Left lobe of liver (tissue), 2 donors: ENCODE measurements around the gene ETV6. TPM values are rescaled to one million over a fixed set of nuclear protein-coding genes. Genes with fewer than 3 reads are reported as not detected.
A peak's percentile ranks its signal among the peaks of the same experiment; 100 is the strongest.

Source experiments
- ATAC-seq: fragments of 200-7000 bp; cut with Tn5 transposase; one replicate; pipeline ENCODE4 v1.9.1; 2020; ENCODE audit warnings: mild to moderate bottlenecking, moderate library complexity
- DNase-seq: peaks from one replicate; pipeline ENCODE4 v3.0.0-alpha.2; 2020; ENCODE audit warnings: low spot score
- total RNA-seq: library from RNA; stranded (reverse); gene quantifications from one replicate; pipeline ENCODE4 v1.2.1, GENCODE V29; 2021
- donor health status: DM: no; HTN: no; CAD: no; lungs with moderate emphysema.
- donor health status: DM: no; HTN: yes; CAD: no.

Gene ETV6
- total RNA-seq, 1 donor from 2014 or later: 10.8 TPM

DNA sequence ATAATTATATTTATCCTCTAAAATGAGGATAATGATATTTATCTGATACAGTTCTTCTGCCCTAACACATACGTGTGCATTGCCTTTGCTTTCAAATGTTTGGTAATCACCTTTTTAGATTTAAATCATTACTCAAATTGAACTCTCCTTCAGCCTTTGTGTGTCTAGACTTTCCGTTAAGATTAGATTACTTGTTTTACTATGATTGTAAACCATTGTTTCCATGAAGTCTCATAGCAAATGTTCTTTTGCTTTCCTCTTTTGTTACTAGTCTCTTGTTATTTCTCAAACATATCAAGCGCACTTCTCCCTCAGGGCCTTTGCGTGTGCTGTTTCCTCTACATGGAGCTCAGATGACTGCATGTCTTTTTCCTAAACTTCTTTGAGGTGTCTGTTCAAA, 63.7 kb downstream of the ETV6 start:
- ATAC-seq: no peak
- DNase-seq: no peak

DNA sequence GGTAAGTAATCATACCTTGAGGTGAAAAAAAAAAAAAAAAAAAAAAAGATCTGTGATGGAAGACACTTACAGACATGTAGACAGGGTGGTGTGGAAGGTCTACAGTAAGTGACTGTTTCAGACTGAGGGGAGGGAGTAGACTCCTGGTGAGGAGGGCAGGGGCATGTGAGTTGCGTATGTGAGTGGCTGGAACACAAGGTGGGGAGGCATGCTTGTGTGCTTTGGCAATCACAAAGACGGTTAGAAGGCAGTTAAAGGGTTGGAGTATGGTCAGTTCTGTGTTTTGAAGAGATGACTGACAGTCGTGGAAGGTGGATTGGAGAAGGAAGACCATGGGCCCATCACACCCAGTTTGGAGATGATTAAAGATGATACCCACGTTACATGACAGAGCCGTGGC, 65.2 kb downstream of the ETV6 start:
- ATAC-seq: no peak
- DNase-seq: no peak

DNA sequence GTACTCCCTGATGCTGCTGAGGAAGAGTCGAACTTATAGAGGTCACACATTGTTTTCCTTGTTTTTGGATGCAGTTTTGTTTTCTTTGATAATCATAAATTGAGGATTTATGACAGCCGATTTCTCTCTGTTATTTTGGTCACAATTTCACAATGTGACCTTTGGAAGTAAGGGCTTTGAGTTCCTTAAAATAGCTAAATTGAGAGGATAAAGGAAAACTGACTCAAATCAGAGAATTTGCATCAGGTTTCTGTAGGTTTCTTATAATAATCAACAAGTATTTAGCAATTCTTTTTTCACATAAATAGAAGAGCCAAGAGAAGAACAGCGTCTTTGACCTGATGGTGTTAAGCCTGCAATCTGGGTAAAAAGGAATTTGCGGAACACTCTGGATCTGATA, 66.1 kb downstream of the ETV6 start:
- ATAC-seq (no peak), DNase-seq (no peak)

GRCh38 chr12:11716794-11717518, 67.5 kb downstream of the ETV6 start:
- DNase-seq: no peak
- peak; percentile 50 for ATAC-seq

DNA sequence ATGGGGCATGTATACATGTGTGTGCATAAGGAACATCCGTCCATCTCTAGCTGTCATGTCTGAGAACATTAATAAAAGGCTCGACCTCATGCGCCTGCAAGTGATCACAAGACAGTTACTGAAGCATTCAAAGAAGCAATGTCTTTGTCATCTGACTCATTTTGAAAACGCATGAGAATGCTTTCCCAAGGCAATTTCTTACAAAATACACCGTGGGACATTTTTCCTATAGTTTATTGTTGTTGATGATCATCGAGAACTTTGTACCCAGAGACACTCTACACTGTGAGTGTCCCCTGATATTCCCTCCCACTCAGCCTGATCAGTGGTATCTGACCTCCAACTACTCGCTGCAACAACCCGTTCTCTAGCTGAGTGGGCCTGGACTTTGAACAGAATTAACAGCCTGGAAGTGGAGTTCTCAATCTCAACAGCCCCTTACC, 68.1 kb downstream of the ETV6 start:
- DNase-seq (no peak), ATAC-seq (peak; percentile 73)

- ATAC-seq (no peak), DNase-seq (no peak)
Measured at GRCh38 chr12:11718105-11718504, 68.6 kb downstream of the ETV6 start.

- no peak for ATAC-seq
- no peak for DNase-seq
Measured at GRCh38 chr12:11718768-11719253, 69.3 kb downstream of the ETV6 start.

DNA sequence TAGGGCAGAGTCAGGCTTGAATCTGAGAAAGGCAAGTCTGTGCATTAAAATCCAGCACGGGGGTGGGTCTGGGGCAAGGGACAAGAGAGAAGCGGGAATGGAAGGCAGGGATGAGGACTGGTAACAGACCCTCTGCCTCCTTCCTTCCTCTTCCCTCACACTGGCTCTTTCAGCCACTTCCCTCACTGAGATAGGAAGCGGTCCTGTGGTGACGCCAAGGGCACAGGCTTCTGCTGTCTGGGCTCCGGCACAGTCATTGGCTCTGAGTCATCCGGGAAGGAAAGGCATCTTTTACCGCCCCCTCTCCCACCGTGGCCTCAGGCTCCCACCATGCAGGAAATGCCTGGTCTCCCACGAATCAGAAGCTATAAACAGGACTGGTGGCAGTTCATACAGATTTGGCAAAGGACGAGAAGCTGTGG, 70.2 kb downstream of the ETV6 start:
- DNase-seq: no peak
- ATAC-seq: peak; percentile 53

DNA sequence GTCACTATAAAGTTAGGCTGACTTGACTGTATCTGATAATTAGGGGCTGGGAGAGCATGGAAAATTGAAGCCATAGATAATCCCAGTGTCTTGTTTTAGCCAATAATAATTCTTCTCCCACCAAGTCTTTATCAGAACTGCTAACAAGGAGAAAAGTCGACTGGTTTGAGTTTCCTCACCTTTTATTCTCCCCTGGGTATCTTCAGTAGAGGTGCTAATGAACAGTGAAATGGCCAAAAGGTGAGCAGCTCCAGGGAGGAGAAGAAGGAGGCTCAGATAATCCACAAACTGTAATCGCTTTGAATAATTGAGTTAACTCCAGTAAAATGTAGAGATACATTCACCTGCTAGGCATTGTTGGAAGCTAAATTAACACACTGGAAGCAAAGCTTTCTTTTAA, 72.6 kb downstream of the ETV6 start:
- ATAC-seq (no peak), DNase-seq (no peak)

DNA sequence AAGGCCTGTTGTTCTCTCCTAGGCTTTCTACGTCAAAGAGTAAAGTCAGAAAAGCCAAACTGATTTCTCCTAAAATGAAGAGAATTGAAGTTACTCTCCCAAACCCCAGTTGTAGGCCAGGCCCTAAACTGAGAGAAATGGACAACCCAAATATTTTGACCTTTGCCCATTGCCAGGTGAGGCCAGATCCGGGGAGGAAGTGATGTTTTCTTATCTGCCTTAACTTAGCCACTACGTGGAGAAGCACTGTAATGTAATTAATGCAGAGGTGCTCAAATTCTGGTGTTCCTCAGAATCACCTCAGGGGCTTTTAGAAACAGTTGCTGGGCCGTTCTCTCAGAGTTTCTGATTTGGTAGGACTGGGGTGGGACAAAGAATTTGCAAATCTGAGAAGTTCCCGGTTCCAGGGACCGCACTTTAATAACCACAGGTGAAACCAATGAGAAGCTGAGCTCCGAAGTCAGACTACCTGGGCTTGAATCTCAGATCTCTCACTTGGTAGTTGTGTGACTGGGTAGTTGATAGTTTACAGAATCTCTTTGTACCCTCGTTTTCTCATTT, 73.2 kb downstream of the ETV6 start:
- DNase-seq (no peak), ATAC-seq (no peak)

- no peak for ATAC-seq
- no peak for DNase-seq
Measured at GRCh38 chr12:11723993-11724392, 74.5 kb downstream of the ETV6 start.

DNA sequence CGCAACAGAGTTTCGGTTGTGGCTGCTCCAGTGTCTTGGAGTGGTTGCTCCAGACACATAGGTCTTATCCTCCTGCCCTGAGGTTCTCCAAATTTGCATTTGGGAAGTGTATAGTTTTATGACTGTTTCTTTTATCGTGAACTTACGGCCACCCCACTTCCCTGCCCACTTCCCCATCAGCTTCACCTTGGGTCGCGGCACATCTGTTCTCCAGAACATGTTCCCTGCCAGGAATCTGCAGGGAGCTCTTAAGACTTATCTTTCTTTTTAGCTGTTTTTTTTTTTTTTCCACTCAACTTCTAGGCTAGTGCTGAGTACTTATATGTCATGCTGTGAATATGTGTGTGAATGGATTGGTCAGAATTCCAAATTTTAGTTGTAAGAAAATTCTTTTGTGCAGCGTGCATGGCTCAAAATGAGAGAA, 75.4 kb downstream of the ETV6 start:
- DNase-seq (no peak), ATAC-seq (peak; percentile 17)

DNA sequence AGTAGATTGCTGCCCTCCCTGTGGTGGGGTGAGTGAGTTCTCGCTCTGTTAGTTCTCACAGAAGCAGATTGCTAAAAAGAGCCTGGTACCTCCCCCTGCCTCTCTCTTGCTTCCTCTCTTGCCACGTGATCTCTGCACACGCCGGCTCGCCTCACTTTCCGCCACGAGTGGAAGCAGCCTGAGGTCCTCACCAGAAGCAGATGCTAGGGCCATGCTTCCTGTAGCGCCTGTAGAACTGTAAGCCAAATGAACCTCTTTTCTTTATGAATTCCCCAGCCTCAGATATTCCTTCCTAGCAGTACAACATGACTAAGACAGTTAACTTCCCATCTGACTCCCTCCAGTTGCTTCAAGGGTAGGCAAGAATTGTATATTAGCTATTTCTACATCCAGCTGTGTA, 76.2 kb downstream of the ETV6 start:
- DNase-seq: no peak
- ATAC-seq: no peak

DNA sequence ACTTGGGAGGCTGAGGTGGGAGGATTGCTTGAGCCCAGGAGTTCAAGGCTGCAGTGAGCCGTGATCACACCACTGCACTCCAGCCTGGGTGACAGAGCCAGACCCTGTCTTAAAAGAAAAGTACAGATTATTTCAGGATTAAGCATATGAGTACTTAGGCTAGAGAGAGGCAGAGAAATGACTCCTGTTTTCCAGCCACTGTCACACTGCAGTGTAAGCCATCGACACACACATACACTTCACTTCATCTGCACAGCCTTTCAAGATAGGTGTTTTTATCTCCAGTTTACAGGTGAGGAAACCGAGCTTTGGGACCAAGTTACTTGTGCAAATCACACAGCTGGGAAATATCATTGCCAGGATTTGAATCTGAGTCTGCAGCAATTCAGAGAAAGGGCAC, 77.2 kb downstream of the ETV6 start:
- no peak for ATAC-seq
- DNase-seq: no peak

GRCh38 chr12:11727133-11727664, 77.7 kb downstream of the ETV6 start:
- ATAC-seq: no peak
- no peak for DNase-seq

DNA sequence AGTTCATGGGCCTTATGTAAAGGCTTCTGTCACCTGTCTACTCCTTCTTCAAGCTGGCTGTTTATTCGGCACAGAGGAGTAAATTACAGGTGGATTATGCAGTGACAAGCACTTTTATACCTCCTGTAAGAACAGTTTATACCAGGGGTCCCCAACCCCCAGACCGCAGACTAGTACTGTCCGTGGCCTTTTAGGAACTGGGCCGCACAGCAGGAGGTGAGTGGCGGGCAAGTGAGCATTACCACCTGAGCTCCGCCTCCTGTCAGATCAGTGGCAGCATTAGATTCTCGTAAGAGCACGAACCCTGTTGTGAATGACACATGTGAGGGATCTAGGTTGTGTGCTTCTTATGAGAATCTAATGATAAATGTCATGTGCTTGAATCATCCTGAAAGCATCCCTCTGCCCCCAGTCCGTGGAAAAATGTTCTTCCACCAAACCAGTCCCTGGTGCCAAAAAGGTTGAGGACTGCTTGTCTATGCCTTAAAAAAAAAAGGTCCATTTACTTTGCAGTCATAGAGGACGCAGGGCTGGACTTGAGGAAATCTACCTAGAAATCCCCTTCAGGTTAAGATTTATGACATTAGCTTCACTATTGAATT, 78.8 kb downstream of the ETV6 start:
- ATAC-seq (no peak), DNase-seq (no peak)

DNA sequence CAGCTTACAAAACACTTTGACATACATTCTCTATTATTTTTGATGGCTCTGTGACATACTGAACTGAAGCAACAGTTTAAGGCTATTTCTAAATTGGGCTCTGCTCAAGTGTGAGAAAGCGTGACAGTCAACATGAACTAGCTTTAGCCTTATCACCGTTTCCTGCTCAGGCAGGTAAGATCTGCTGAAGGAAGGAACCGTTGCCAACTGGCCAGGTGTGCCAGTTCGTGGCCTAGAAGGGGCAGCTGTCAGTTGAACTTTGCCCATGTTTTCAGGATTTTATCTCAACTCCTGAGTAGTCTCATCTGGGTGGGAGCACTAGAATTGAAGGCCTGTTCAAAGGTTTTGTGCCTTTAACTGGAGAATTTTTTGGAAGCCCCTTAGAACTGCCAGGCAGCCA, 79.5 kb downstream of the ETV6 start:
- ATAC-seq (peak; percentile 15), DNase-seq (no peak)

DNA sequence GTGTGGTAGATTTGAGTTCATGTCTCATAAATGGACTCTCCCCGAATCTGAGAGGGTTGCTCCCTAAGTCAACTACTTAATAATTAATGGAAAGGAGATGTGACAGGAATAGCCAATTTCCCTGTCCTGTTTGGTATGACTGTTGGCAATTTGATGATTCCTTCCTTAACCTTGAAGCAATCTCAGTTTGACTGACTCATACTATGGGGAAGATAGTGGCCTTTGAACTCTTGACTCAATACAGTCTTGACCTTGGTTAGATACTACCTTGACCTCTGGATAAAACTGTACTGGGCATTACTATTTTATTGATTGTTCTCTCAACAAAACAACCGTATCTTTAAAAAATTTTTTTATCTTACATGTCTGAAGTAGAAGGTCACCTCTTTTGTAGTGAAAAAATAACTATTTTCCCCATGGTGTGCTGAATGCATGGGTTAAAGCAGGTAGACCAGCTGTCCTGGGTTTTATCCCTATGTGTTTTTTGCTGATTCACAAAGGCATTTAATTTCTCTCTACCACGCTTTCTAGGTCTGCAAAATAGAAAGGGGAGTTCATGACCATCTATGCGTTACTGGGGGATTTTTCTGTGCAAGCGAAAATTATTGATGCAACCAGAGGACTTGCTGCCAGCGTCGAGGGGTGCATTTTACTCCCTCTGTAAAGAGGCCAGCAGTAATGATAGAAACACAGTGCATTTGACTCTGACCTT, 80.1 kb downstream of the ETV6 start:
- DNase-seq: no peak
- no peak for ATAC-seq

DNA sequence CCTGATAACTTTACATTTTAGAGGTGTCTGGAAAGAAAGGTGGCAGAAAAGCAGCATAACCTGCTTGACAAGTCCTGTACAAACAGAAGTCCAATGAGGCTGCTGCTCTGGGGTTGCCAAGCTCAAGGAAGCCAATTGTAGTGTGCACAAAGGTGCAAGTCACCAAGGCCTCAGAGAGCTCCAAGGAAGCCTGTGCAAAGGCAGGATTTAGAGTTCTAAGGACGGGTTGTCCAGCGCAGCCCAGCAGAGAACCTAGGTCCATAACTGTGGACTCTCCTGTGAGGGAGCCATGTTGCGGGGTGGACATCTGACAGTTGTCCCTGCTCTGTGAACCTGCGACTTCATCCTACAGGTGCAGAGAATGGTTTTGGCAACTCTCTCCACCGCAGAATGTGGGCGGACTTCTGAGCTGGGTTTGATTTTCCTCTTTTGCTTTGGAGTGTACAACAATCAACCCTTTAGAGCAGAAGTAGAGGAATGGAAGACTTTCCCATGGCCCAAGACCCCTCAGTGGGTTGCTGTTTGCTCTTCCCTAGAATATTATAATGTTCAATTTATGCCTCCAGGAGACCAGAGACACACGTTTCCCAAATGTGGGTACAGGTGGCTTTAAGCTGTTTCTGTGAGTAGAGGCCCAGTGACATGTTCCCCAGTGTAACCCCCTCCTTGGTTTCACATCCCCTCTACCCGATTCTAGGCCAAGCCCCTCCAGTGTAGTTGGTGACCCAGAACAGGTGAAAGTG, 81.0 kb downstream of the ETV6 start:
- ATAC-seq (no peak), DNase-seq (no peak)

DNA sequence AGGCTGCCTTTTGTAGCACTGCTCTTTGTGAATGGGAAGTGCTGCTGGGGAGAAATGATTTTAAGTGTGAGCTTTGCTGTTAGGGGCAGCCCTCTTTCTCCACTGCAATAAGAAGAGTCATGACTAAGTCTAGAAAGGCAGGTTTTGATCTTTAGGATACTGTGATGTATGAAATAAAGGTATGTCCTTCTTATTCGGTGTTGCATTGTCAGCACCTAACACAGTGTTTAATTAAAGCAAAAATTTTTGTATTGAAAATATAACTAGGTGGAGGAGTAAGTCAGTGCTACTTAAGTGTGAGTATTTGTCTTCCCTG, 81.5 kb downstream of the ETV6 start:
- DNase-seq (no peak), ATAC-seq (no peak)

DNA sequence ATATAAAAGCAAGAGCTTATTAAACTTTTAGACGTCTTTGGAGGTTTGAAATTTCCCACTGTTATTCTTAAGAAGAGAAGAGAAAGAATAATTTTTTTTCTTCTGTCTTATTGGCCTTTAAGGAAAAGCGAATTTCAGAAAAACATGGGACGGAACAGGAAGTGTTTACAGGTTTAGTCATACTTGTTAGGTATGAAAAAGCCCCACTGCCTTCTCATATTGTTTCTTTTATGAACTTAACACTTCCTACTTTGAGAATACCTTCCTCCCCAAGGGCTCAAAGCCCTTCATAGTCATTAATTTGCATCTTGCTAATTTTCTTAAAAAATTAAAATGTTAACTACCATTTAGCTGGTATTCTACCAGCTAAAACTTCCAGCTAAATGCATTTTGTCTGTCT, 82.0 kb downstream of the ETV6 start:
- ATAC-seq (no peak), DNase-seq (no peak)
